Kidney (tissue), 14 donors: ENCODE results near the gene ACP3. TPM values are rescaled to one million over a fixed set of nuclear protein-coding genes. Genes with fewer than 3 reads are reported as not detected.
"Not testable (repeated sequence)": the region's sequence is repeated elsewhere in the genome, so short reads cannot be mapped to it uniquely, and the experiment has no call there.

Experiments
- DNase-seq, 5 donors: peaks; one replicate each; pipeline ENCODE4 v3.0.0-alpha.2; 2013 to 2020
- FAIRE-seq: peaks from 2 replicates; lab custom pipeline; 2012; peaks lifted over from hg19 to GRCh38; lab: Jason Lieb, UNC
- H3K27ac ChIP-seq, 2 donors: one replicate each; pipeline ENCODE4 v1.7.0; 2013; ENCODE audit warnings: low read depth in 2 of 2, low read length in 2 of 2, inconsistent platforms in 1 of 2
- H3K27me3 ChIP-seq: one replicate; pipeline ENCODE4 v1.7.1; 2013; ENCODE audit warnings: low read length, inconsistent platforms; ENCODE audit not compliant: control insufficient read depth, insufficient read depth
- H3K36me3 ChIP-seq, 3 donors: one replicate each; pipeline versions ENCODE4 v1.7.0 to v1.7.1; 2013; ENCODE audit warnings: low read length in 3 of 3, control low read depth in 1 of 3, inconsistent platforms in 1 of 3; ENCODE audit not compliant: insufficient read depth in 3 of 3, control insufficient read depth in 2 of 3
- H3K4me1 ChIP-seq, 3 donors: one replicate each; pipeline versions ENCODE4 v1.7.0 to v1.7.1; 2013; ENCODE audit warnings: low read length in 3 of 3, inconsistent platforms in 1 of 3, low read depth in 1 of 3; ENCODE audit not compliant: control insufficient read depth in 2 of 3, insufficient read depth in 2 of 3
- H3K4me3 ChIP-seq, 3 donors: one replicate each; pipeline versions ENCODE4 v1.7.0 to v1.8.1; 2013; ENCODE audit warnings: low read length in 3 of 3, control low read depth in 1 of 3, inconsistent platforms in 1 of 3
- H3K9ac ChIP-seq, 3 donors: one replicate each; pipeline versions ENCODE4 v1.7.0 to v1.7.1; 2013; ENCODE audit warnings: low read length in 3 of 3, control low read depth in 1 of 3, inconsistent platforms in 1 of 3
- H3K9me3 ChIP-seq, 3 donors: one replicate each; pipeline versions ENCODE4 v1.7.0 to v1.7.1; 2013; ENCODE audit warnings: low read length in 3 of 3, control low read depth in 1 of 3, inconsistent platforms in 1 of 3; ENCODE audit not compliant: control insufficient read depth in 2 of 3, insufficient read depth in 1 of 3
- CTCF ChIP-seq: IDR thresholded peaks from 3 replicates; pipeline ENCODE4 v1.5.1; 2012; ENCODE audit warnings: mild to moderate bottlenecking, moderate library complexity, borderline replicate concordance; ENCODE audit not compliant: insufficient read depth; ENCODE audit errors: extremely low read depth
- intact Hi-C: fragments of 100-400 bp; cut with DNase I; formaldehyde crosslinking; loops from one replicate; pipeline ENCODE4 v1.11.1; 2022
- polyA plus RNA-seq: library from polyadenylated mRNA; stranded (reverse); fragments of 350-450 nt; fragmentation: Illumina TruSeq; extraction: RNeasy Lipid Tissue Mini Kit (QIAGEN cat#74804); gene quantifications from one replicate; pipeline ENCODE4 v1.2.3, GENCODE V29; 2014; ENCODE audit warnings: low read depth, low replicate concordance; ENCODE audit not compliant: insufficient read depth
- total RNA-seq: library from RNA; stranded (reverse); fragmentation: NEBNext Ultra II Directional; extraction: Animal tissue kit (Norgen Biotek cat#: 25700); gene quantifications from one replicate; pipeline ENCODE4 v1.2.1, GENCODE V29; 2021
- donor health status: control.
- donor health status: control.
- donor health status: control.
- donor health status: control.
- donor health status: control.
- donor health status: DM: yes; HTN: yes; CAD: no.
- donor health status: Normal renal cell carcinoma (clear cell type).

The ACP3 gene
- total and polyA plus RNA-seq, 2 donors from 2014 or later: 31.8 to 67.8 TPM

- Histone ChIP-seq H3K36me3 (no peaks in the 10 kb centered on the region), H3K9me3 (no peaks in the 10 kb centered on the region), H3K27ac (no peak overlapping the region), H3K4me1 (no peaks in the 10 kb centered on the region), H3K9ac (no peak overlapping the region), H3K4me3 (no peak overlapping the region), H3K27me3 (no peaks in the 10 kb centered on the region)
- TF ChIP-seq CTCF: no peak
- DNase-seq (no peak), FAIRE-seq (no peak)
- intact Hi-C loops: no loop called here
Measured at GRCh38 chr3:132362329-132362728, 45.1 kb downstream of the ACP3 start.

GRCh38 chr3:132368515-132368914 is 51.3 kb downstream of the ACP3 start:
- no peak overlapping the region for H3K9ac ChIP-seq
- no peaks in the 10 kb centered on the region for H3K27me3 ChIP-seq
- no peaks in the 10 kb centered on the region for H3K36me3 ChIP-seq
- no peaks in the 10 kb centered on the region for H3K4me1 ChIP-seq
- FAIRE-seq (no peak), DNase-seq (no peak)
- intact Hi-C loops: no loop called here
- H3K9me3 ChIP-seq: no peaks in the 10 kb centered on the region
- no peak overlapping the region for H3K27ac ChIP-seq
- no peak for TF ChIP-seq CTCF
- H3K4me3 ChIP-seq: no peak overlapping the region

GRCh38 chr3:132368962-132369361 is 51.8 kb downstream of the ACP3 start:
- intact Hi-C loops: no loop called here
- Histone ChIP-seq H3K9ac (no peak overlapping the region), H3K9me3 (no peaks in the 10 kb centered on the region), H3K4me1 (no peaks in the 10 kb centered on the region), H3K27ac (no peak overlapping the region), H3K36me3 (no peaks in the 10 kb centered on the region), H3K4me3 (no peak overlapping the region), H3K27me3 (no peaks in the 10 kb centered on the region)
- DNase-seq (no peak), FAIRE-seq (no peak)
- no peak for TF ChIP-seq CTCF

- H3K9me3 ChIP-seq, intact Hi-C loops, H3K4me1 ChIP-seq, H3K9ac ChIP-seq, DNase-seq, H3K27ac ChIP-seq, H3K27me3 ChIP-seq, H3K4me3 ChIP-seq, H3K36me3 ChIP-seq, FAIRE-seq: not testable (repeated sequence)
Measured at GRCh38 chr3:132376945-132377354, 59.7 kb downstream of the ACP3 start.
